ENCODE results near the gene C4orf50.

C4orf50 gene

GRCh38 chr4:5887361-5888221, 130.6 kb downstream of the C4orf50 start:
- Histone ChIP-seq H3K79me2 (ENCODE audit: insufficient read depth, low read length) (no peaks in the 10 kb centered on the region), H3K36me3 (ENCODE audit: insufficient read depth, low read length) (no peaks in the 10 kb centered on the region), H4K20me1 (ENCODE audit: insufficient read depth, low read length) (no peaks in the 10 kb centered on the region), H2AFZ (ENCODE audit: low read depth, low read length) (no peak overlapping the region), H3K4me3 (ENCODE audit: low read depth in 1 of 2, low read length in 2 of 2) (no peak overlapping the region), H3K9me3 (ENCODE audit: insufficient read depth, low read length, severe bottlenecking) (no peaks in the 10 kb centered on the region), H3K4me1 (ENCODE audit: insufficient read depth, low read length) (no peaks in the 10 kb centered on the region), H3K27ac (ENCODE audit: low read length) (no peak overlapping the region), H3K9ac (ENCODE audit: low read depth, low read length) (no peak overlapping the region), H3K4me2 (ENCODE audit: insufficient read depth, low read length) (no peak overlapping the region), H3K27me3 (ENCODE audit: insufficient read depth, low read length, poor library complexity) (no peaks in the 10 kb centered on the region)
- DNase-seq (no peak), ATAC-seq (ENCODE audit: insufficient read depth, low read depth) (no peak)
- no peak for TF ChIP-seq EZH2 (IDR thresholded peaks at IDR 0.05; ENCODE audit: borderline replicate concordance, low read depth, low read length, severe bottlenecking)
- TF ChIP-seq CTCF (IDR thresholded peaks at IDR 0.05; ENCODE audit: borderline replicate concordance, extremely low read depth, low read length, poor library complexity, severe bottlenecking) = no peak

GRCh38 chr4:5887011-5887360, 131.2 kb downstream of the C4orf50 start:
- no peak for TF ChIP-seq CTCF (IDR thresholded peaks at IDR 0.05; ENCODE audit: borderline replicate concordance, extremely low read depth, low read length, poor library complexity, severe bottlenecking)
- no peak for TF ChIP-seq EZH2 (IDR thresholded peaks at IDR 0.05; ENCODE audit: borderline replicate concordance, low read depth, low read length, severe bottlenecking)
- no peak overlapping the region for H2AFZ ChIP-seq (ENCODE audit: low read depth, low read length)
- no peak overlapping the region for H3K27ac ChIP-seq (ENCODE audit: low read length)
- H3K9ac ChIP-seq (ENCODE audit: low read depth, low read length) = no peak overlapping the region
- H3K4me3 ChIP-seq (ENCODE audit: low read depth in 1 of 2, low read length in 2 of 2) = no peak overlapping the region
- DNase-seq = no peak
- no peak overlapping the region for H3K4me2 ChIP-seq (ENCODE audit: insufficient read depth, low read length)
- no peaks in the 10 kb centered on the region for H3K9me3 ChIP-seq (ENCODE audit: insufficient read depth, low read length, severe bottlenecking)
- no peaks in the 10 kb centered on the region for H3K36me3 ChIP-seq (ENCODE audit: insufficient read depth, low read length)
- H3K4me1 ChIP-seq (ENCODE audit: insufficient read depth, low read length) = no peaks in the 10 kb centered on the region
- H3K27me3 ChIP-seq (ENCODE audit: insufficient read depth, low read length, poor library complexity) = no peaks in the 10 kb centered on the region
- no peak for ATAC-seq (ENCODE audit: insufficient read depth, low read depth)
- no peaks in the 10 kb centered on the region for H3K79me2 ChIP-seq (ENCODE audit: insufficient read depth, low read length)
- no peaks in the 10 kb centered on the region for H4K20me1 ChIP-seq (ENCODE audit: insufficient read depth, low read length)

DNA sequence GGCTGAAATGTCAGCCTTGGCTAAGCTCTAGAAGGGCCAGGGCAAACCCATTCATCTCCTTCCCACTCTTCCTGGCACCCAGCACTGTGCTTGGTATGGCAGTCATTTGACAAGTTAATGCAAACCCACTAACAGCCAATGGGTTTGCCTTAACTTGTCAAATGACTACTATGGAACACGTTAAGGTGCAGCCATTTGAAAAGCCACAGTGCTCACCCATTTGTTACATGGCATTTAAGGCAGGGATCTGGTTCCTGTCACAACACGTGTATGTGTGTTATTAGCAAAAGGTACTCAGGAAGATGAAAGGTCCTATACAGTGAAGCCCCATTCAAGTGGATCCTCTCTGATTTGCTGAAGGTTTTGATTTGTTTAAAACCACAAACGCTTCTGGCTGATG, 132.5 kb downstream of the C4orf50 start:
- Histone ChIP-seq H3K4me2 (ENCODE audit: insufficient read depth, low read length) (no peak overlapping the region), H2AFZ (ENCODE audit: low read depth, low read length) (no peak overlapping the region), H3K4me1 (ENCODE audit: insufficient read depth, low read length) (no peaks in the 10 kb centered on the region), H3K27me3 (ENCODE audit: insufficient read depth, low read length, poor library complexity) (no peaks in the 10 kb centered on the region), H3K36me3 (ENCODE audit: insufficient read depth, low read length) (no peaks in the 10 kb centered on the region), H3K79me2 (ENCODE audit: insufficient read depth, low read length) (no peaks in the 10 kb centered on the region), H3K4me3 (ENCODE audit: low read depth in 1 of 2, low read length in 2 of 2) (no peak overlapping the region), H3K9me3 (ENCODE audit: insufficient read depth, low read length, severe bottlenecking) (no peaks in the 10 kb centered on the region), H4K20me1 (ENCODE audit: insufficient read depth, low read length) (no peaks in the 10 kb centered on the region), H3K9ac (ENCODE audit: low read depth, low read length) (no peak overlapping the region), H3K27ac (ENCODE audit: low read length) (no peak overlapping the region)
- no peak for TF ChIP-seq EZH2 (IDR thresholded peaks at IDR 0.05; ENCODE audit: borderline replicate concordance, low read depth, low read length, severe bottlenecking)
- TF ChIP-seq CTCF (IDR thresholded peaks at IDR 0.05; ENCODE audit: borderline replicate concordance, extremely low read depth, low read length, poor library complexity, severe bottlenecking) = no peak
- no peak for ATAC-seq (ENCODE audit: insufficient read depth, low read depth)
- DNase-seq = no peak

Data from DND-41 (cell line).